A549 (cell line): ENCODE results near the gene SPTB.

Experiments
- CEBPB ChIP-seq, 2 experiments: fragments of >200 bp in 1 of 2; sonication (Bioruptor Twin) in 1 of 2; formaldehyde crosslinking in 1 of 2; IDR thresholded peaks; 2 replicates each; pipeline ENCODE4 v1.6.1; 2012 to 2016
- CTCF ChIP-seq: fragments of >200 bp; sonication (Bioruptor Twin); formaldehyde crosslinking; IDR thresholded peaks from 3 replicates; pipeline ENCODE4 v1.5.1; 2016
- EP300 ChIP-seq, 2 experiments: fragments of >200 bp; sonication (Bioruptor Twin); formaldehyde crosslinking; IDR thresholded peaks; 2 replicates in 1 of 2; 3 replicates in 1 of 2; pipeline ENCODE4 v1.6.1; 2016 to 2017
- REST ChIP-seq: fragments of 200-600 bp; sonication (generic); IDR thresholded peaks from 2 replicates; pipeline ENCODE4 v1.6.1; 2016; ENCODE audit warnings: antibody characterized with exemption, mild to moderate bottlenecking, moderate library complexity

GRCh38 chr14:64715146-64715627 is 164.5 kb downstream of the SPTB start:
- TF ChIP-seq EP300 (IDR thresholded peaks at IDR 0.05) (no peak), CTCF (no peak), REST (no peak), CEBPB (IDR thresholded peaks at IDR 0.05) (no peak)
